Inflammatory macrophage treated with lipopolysaccharide for 1 hour (primary cell): ENCODE data around the gene NOTCH1.
A peak's percentile ranks its signal among the peaks of the same experiment; 100 is the strongest.

Experiments used
- DNase-seq, 2 donors: peaks; one replicate each; pipeline ENCODE4 v3.0.0-alpha.2; 2020 to 2022

The NOTCH1 gene

DNA sequence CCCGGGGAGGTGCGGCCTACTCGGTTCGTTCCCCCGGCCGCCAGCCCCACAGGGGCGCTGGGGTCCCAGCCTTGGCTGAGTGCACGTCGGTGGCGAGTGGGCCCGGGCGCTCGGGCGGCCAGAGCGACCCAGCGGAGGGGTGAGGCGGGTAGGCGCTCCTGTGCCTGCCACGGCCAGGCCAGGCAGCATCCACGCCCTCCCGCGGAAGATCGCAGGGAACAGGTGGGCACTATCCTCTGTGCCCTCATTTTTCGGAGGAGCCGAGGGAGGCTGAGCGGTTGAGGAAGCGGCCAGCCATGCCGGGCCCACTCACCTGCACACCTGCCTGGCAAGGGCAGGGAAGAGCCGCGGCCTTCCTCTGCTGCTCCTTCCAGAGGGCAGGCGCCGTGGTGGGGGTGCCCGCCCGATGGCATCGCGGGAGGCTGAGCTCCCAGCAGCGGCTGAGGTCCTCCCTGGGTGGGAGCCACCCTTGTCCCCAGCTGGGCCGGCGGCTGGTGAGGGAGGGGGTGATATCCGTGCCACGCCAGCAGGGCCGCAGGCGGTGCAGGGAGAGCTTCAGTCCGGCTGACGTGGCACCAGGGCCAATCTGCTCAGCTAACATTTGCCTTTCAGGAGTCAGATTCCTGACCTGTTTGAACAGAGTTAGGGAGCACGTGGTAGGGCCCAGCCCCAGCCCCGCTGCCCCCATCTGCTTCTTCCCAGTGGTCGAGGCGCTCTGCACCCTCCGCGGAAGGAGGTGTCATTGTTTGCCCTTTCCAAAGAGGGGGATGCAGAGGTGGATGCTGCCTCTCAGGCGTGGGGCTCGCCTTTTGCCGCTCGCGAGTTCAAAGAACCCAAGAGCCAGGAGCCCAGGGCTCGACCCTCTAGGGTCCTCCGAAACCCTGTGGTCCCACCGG is 61.4 kb downstream of the NOTCH1 start:
- DNase-seq = no peak

GRCh38 chr9:136483589-136484152 is 62.2 kb downstream of the NOTCH1 start:
- peak; percentile 85 to 97 for DNase-seq

DNA sequence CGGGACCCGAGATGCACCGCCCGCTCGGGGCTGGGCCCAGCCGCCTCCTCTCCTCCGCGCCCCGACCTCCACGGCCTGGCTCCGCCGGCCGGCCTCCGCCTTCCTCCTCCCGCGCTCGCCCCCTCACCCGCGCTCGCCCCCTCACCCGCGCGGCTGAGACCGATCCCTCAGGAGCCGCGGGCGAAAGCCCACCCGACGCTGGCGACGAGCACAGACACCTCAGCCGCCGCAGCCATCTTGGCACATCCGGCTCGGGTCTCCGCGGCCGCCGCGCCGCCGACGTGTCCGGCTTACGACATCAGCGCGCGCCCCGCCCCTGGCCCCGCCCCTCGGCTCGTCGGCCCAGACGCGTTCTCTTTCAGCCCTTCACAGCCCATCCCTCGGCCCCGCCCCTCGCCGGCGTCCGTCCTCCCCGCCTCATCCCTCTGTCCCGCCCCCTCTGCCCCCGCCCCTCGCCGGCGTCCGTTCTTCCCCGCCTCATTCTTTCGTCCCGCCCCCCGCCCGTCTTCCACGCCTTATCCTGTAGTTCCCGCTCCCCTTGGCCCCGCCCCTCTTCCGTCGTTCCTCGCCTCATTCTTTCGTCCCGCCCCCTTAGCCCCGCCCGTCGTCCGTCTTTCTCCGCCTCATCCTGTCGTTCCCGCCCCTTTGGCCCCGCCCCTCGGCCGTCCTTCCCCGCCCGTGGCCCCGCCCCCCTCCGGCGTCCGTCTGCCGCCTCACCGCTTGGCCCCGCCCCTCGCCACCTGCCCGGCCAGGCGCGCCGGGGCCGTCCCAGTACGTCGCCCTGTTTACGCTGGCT is 62.9 kb downstream of the NOTCH1 start, which contains the start of gene SEC16A:
SEC16A (minus strand) TSS at position 248 of the 796 bp plus-strand sequence. CDS start 5,425 bp downstream, outside the sequence.
- peak; percentile 96 to 100 for DNase-seq

DNA sequence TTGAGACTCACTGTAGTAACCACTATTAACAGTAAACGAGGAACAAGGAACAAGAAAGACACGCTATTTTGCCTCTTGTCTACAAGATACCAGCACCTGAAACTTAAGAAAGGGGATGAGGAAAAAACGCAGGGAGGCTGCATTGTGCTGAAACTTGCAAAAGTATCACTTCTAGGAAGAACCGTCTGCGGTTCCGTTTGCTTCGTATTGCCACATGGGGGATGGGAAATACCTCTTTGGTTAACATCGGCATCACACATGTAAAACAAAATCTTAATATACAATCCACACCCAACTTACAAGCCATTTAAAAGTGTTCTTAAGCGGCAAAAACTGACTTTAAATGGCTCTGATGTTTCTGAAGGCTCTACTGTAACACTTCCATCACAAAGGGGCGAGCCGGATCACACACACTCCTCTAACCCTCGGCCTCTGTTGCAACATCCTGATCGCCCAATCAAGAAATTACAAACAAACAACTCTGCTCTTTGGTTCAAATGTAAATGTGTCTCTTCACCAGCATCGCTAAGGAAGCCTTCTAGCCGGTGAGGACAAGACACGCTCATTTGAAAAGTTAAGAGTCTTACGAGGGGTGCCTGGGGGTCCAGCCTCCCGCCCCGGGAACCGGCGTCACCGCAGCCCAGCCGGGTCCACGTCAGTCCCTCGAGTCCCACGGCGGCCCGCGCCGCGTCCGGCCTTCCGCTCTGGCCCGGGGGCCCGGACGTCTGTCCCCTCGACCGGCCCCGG is 63.6 kb downstream of the NOTCH1 start:
- peak; percentile 27 to 58 for DNase-seq

- peak in 1 of 2 donors; percentile 1 for DNase-seq
Observed at GRCh38 chr9:136481558-136481957, 64.3 kb downstream of the NOTCH1 start.

DNA sequence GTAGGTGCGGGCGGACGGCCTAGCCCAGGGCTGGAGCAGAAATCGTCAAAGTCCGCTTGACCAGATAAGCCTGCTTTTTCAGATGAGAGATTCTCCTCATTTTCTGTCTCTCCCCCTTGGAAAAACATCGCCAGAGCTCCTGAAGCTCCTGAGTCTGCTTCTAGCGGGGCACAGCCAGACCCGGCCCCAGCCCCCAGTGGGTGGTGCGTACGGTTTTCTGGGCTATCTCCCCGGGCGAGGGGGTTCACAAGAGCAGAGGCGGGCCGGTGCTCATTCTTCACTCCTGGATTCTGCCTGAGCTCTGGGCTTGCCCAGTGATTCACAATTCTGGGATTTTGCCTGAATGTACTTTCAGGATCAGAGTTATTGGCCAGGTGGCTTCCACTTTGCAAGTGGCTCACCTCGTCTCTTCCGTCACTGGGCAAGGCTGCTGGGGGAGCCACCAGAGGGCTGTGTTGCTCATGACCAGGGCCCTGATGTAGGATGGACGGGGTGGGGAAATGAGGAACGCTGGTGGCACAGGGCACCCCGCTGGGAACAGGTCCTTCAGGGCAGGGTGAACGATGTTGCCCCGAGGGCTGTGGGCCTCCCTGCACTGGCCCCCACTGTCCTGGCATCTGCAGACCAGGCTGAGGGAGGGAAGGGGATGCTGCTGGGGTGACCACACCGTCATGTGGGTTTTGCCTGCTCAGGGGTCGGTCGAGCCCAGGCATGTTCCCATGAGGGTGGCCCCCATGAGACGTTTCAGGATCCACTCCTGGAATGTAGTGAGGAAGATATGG is 69.3 kb downstream of the NOTCH1 start:
- no peak for DNase-seq

- no peak for DNase-seq
Observed at GRCh38 chr9:136474974-136475865, 70.6 kb downstream of the NOTCH1 start.

DNA sequence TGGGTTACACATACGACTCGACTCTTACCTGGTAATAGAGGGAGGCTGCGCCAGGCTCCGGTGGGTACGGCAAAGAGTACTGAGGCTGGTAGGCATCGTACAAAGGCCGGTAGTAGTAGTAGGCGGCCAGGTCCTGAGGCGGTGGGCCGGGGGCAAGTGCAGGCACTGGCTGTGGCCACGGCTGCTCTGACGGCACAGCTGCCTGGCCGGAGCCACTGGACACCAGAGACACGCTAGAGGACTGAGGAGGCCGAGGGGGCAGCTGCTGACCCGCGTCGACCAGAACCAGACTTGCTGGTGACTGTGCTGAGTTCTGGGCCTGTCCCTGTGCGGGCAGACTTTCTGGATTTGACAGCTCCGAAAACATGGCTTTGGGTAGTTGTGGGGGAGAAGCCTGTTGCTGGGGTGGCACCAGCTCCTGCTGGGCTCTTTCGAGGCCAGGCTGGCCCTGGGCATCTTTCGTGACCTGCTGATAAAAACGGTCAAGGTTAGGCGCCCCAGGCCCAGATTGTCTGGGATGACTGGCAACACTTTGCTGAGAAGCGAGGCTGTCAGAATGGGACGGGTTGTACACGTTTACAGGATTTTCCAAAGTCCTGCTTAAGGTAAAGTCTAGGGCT is 71.7 kb downstream of the NOTCH1 start:
- DNase-seq = no peak

DNA sequence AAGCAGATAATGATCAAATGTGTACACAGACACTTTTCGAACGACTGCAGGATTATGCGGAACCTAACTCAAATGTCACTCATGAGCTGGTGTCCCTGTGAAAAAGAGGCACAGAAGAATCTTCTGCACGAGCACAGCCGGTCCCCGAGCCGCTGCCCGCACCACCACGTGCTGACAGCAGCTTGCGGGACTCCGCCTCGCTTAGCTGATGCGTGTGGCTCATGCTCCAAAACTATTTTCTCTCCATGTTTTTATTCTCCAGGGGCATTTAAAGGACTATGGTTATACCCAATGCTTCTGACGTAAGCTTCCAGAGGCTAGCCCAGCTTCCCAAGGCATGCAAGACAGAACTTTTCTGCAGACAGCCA is 72.5 kb downstream of the NOTCH1 start:
- no peak for DNase-seq

DNA sequence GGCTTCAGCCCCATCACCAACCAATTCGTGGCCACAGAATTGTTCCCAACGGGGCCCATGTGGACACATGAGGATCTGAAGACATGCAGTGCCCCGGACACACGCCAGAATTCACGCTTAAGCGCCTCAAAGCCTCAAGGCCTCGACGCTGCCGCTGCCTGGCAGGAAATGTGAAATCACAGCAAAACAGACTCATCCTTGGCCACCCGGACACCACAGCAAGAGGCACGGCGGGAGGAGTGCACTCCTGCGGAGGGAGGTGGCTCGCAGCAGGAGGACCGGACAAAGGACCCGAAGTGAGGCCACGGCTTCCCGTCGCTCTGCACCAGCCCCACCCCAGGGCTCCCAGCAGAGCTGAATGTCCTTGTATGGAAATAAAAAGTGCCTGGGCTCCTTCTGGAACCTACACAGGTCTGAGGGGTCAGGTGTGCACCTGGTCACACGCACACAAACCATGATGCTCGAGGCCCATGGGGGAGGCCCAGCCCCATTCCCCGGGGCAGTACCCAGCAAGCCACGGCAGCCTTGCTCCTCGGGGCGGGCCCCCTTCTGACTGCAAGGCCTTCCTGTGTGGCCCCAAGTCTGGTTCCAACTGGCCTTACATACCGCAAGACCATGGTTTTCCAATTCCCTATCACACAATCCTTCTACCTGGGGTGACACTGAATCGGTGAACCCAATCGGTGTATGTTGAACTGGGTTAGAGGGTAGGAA is 73.1 kb downstream of the NOTCH1 start:
- DNase-seq = no peak

DNA sequence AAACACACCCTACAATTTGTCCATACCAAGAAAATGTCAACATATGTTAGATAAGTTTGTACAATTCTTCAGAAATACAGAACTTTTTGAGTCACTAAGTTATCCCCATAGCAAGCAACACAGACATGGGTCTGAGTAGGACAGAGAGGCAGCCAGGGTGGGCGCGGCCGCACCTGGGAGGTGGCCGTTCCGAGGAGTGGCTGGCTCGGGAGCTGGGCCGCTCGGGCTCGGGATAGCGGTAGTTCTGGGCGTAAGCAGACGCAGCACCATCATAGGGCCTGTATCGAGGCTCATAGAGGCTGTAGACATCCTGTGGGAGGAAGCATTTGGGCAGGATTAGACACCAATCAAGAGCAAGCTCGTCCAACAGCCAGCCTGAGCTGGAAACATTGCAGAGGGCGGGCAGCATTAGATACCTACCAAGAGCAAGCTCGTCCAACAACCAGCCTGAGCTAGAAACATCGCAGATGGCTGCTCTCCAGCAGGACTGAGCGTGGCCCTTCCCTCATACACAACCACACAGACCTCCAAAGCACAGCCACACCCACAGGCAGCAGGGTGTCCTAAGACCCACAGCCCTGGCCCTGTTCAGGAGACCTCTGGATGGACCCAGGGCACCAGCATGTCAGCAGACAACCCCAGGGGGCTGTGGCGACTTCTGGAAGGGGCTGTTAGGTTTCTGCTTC is 73.9 kb downstream of the NOTCH1 start:
- DNase-seq = no peak

GRCh38 chr9:136470792-136471469 is 74.9 kb downstream of the NOTCH1 start:
- DNase-seq = no peak

GRCh38 chr9:136470356-136470755 is 75.5 kb downstream of the NOTCH1 start:
- no peak for DNase-seq

DNA sequence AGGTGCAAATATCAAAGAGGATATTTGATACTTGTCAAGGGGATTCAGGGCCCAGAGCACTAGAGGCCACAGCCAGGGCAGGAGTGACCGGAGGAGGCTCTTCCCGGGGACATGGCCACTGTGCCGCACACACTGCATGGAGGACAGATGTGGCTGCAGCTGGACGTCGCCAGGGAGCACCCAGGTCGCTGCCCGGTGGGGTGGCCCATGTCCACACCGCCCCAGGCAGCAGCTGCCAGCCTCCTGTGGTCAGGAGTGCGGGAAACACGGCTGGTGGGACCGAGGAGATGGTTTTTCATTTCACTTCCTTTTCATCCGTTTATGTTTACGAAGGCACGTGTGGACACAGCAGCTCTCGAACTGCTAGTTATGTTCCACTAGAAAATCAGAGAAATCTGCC is 78.1 kb downstream of the NOTCH1 start:
- DNase-seq = no peak

GRCh38 chr9:136466155-136466541 is 79.7 kb downstream of the NOTCH1 start:
- DNase-seq = no peak

GRCh38 chr9:136465500-136466154 is 80.2 kb downstream of the NOTCH1 start:
- no peak for DNase-seq

DNA sequence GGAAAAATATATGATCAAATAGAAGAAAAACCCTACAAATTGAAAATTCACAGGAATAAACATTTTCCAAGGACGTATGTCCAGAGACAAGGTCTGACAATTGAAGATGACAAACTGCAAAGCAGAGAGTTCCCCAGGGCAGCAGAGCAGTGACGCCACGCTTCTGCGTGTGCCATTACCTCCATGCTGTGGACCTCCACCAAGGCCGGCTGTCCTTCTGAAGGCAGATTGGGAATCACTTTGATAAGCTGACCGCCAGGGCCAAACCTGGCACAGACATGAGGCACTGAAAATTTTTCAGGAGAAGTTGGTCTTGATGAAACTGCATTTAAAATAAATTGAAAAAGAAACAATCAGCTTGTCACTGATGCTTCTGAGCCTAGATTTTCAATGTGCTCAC is 81.6 kb downstream of the NOTCH1 start:
- no peak for DNase-seq

DNA sequence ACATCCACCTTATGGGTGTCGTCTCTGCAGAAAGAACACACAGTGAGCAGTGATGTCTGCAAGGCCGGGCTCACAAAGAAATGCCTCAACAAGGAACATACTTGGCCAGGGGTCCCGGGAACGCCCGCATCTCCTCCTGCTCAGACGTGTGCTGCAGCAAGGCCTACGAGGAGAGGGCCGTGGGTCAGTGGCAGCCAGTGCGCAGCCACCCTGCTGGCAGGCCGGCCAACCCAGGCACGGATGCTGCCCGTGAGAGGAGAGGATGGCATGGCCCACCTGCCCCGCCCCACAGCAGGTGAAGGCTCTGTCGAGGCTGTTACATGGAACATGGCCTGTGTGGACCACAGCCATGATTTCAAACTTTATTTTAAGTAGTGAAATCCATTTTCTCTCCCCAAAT is 82.3 kb downstream of the NOTCH1 start:
- no peak for DNase-seq
